HG03095 (cell line): ENCODE measurements around the gene CPSF4L.

ENCODE experiments used
- ATAC-seq: cut with Tn5 transposase; IDR thresholded peaks from one replicate; pipeline ENCODE4 v1.9.1; 2021; ENCODE audit warnings: moderate library complexity; ENCODE audit not compliant: unreplicated experiment

CPSF4L gene

GRCh38 chr17:73203788-73204479 lies 57.7 kb downstream of the CPSF4L start:
- ATAC-seq, result no peak

DNA sequence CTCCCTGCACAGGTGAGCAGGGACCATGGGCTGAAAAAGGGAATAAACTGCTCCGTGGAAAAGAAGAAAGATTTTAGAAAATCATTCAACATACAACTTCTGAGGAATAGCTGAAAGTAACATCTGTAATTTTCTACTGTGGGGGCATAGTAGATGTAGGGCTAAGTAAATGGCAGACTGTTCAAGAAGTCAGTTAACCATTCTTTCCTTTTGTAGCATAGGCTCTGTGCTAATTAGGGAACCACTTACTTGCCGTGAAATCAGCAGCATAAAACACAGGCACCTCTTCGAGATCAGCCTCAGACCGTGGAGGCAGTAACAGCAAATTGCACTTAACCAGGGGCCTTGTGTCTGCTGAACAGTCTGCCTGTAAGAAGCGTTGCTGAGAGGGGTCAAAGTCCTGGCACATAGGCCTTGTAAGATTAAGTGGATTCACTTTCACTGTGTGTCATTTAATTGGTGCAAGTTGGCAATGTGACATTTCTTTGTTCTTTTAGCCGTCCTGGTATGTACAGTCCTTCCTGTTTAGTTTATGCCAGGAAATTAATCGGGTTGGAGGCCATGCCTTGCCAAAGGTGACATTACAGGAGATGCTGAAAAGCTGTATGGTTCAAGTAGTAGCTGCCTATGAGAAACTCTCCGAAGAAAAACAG lies 58.4 kb downstream of the CPSF4L start:
- no peak for ATAC-seq

GRCh38 chr17:73201215-73202069 lies 60.2 kb downstream of the CPSF4L start:
- ATAC-seq, result no peak

DNA sequence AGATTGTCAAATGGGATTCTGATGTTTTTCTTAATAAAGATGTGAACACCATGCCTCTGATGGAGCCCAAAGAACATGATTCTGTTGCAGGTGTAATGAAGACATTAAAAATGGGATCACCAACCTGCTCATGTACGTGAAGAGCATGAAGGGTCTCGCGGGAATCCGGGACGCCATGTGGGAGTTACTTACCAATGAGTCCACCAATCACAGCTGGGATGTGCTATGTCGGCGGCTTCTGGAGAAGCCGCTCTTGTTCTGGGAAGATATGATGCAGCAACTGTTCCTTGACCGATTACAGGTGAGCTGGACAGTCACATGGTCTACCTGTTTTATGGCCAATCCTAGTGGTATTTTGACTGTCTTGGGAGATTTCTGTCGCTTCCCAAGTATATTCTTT lies 61.2 kb downstream of the CPSF4L start:
- ATAC-seq, result no peak

GRCh38 chr17:73199751-73200317 lies 61.8 kb downstream of the CPSF4L start:
- no peak for ATAC-seq

GRCh38 chr17:73198930-73199260 lies 62.8 kb downstream of the CPSF4L start:
- ATAC-seq, result no peak
